ENCODE results near the gene TMEM117.
A peak's percentile ranks its signal among the peaks of the same experiment; 100 is the strongest.
"Not testable (repeated sequence)": the region's sequence is repeated elsewhere in the genome, so short reads cannot be mapped to it uniquely, and the experiment has no call there.

The TMEM117 gene

DNA sequence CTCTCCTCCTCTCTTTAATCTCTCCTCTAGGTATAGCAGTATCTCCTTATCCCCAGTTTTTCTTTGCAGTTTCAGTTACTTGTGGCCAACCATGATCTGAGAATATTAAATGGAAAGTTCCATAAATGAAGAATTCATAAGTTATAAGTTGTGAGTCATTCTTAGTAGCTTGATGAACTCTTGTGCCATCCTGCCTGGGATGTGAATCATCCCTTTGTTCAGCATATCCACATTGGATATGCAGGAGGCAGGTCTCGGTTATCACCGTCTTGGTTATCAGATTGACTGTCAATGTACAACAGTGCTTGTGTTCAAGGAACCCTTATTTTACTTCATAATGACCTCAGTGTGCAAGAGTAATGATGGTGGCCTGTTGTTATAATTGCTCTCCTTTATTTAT is 134.0 kb downstream of the TMEM117 start:
- no peak for DNase-seq

DNA sequence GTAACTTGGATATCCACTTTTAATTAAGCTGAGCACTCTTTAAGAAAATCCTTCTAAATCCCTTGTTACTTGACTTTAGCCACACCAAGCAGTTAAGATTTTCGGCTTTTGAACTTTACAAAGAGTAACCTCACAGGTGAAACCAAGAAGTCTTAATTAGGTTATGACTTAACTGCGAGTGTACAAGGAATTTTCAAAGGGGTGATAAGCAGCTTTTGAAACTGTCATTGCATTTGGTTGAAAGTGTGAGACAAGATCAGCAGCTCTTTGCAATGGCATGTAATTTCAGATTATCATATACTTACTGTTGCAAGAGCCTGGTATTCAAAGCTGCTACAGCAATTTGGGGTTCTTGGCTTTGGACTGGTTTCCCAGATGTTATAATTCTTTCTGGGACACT is 137.5 kb downstream of the TMEM117 start:
- DNase-seq, result no peak

DNA sequence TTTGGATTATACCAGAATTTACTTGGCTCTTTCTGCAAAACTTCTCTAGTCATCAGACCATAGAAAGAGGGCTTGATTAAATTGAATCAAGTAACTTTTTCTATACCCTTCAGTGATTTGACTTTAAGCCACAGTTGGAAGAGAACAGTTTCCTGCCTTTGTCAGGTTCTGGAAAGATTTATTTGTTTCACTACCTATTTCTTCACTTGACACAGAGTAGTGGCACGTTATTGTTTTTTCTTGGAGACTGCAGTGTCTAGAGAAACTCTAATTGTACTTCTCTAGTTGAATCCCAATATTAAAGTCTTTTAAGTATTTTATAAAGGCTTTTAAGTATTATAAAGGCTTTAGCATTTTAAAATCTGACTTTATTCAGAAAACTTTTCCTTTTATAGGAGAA is 138.1 kb downstream of the TMEM117 start:
- no peak for DNase-seq

DNA sequence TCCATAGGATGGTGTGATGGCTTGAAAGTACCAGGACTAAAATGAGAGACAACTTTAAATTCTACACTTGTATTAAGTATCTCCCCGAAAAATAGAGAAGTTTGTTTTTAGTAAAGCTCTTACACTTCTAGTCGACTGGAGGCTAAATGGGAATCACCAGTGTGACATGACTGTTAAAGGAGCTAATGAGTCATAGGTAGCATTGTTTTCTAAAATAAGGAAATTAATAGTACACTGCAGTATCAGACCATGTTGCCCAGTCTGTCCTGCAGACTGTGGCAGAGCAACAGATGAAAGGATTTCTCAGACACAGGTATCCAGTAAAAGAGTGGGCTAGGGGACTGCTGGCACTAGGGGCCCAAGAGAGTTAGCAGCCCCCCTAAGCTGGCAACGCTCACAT is 140.1 kb downstream of the TMEM117 start:
- no peak for DNase-seq

DNA sequence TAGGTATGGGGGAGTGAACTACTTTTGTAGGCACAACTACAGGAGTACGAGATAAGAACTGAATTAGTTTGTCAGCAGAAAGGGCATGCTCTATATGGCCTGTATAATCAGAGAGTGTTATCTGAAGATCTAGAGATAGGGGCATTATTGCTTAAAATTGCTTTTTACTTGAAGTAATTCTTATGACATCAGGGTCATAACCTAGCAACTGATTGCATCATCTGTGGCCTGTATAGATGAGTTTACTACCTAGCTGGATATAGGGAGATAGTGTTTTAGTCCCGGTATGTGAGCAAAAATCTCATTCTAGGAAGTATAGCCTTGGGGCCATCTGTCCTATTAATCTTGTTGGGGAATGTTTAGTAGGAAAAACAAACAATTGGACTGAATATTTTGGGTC is 142.7 kb downstream of the TMEM117 start:
- no peak for DNase-seq

DNA sequence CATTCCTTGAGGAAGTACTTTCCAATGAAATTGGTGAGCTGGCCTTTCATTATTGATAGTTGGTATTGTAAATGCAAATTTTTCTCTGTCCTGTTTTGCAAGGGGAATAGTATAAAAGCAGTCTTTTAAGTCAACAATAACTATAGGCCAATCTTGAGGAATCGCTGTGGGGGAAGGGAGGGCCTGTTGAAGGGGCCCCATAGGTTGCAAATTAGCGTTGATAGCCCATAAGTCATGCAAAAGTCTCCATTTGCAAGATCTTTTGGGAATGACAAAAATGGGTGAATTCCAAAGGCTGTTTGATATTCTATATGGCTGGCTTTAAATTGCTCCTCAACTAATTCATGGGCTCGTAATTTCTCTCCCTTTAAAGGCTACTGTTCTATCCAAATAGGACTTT is 143.6 kb downstream of the TMEM117 start:
- no peak for DNase-seq

DNA sequence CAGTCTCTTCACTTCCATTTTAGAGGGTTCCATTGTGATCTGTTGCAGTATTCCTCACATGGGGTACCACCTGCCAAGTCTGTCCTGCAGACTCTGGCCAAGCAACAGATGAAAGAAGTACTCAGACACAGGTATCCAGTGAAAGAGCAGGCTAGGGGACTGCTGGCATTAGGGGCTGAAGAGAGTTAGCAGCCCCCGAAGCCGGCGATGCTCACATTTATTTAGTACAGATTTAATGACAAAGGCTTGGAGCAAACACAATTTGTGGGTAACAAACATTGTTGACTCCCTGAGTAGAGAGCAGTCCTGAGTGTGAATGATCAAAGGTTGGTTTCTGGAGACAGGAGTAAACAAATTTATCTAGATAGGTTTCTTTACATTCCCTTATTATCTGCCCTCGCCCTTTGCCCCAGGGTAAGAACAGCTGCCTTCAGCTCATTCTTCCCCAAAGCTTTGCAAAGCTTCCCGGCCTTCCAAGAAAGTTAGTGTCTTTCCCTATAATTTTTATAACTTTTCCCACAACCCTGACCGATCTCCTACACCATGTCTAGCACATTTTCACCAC is 144.8 kb downstream of the TMEM117 start:
- DNase-seq, result no peak

DNA sequence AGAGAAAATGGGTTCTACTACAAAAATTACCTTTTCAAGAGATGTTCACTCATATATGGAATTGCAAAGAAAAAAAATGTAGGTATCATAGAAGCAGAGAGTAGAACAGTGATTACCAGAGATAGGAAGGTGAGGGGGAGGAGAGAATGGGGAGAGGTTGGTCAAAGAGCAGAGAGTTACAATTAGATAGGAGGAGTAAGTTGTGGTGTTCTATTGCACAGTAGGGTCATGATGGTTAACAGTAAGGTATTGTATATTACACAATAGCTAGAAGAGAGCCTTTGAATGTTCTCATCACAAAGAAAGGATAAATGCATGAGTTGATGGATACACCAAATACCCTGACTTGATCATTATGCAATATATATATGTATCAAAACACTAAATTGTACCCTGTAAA is 145.8 kb downstream of the TMEM117 start:
- DNase-seq, result no peak

DNA sequence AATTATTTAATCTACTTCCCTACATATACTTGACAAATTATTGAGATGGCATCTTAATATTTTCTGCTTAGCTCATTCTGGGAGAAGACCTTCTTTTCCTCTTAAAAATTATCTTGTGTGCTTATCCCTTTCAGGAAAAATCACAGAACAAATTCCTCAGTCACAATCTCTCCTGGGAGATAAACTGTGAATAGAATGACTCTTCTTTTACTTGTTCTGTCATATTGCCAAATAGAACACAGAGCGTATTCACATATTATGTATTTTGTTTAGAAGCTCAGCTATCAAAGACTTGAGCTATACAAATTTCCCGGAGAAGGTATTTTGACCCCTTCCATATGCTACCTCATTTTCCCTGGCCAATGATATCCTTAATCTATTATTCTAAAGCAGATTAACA is 146.7 kb downstream of the TMEM117 start:
- no peak for DNase-seq

DNA sequence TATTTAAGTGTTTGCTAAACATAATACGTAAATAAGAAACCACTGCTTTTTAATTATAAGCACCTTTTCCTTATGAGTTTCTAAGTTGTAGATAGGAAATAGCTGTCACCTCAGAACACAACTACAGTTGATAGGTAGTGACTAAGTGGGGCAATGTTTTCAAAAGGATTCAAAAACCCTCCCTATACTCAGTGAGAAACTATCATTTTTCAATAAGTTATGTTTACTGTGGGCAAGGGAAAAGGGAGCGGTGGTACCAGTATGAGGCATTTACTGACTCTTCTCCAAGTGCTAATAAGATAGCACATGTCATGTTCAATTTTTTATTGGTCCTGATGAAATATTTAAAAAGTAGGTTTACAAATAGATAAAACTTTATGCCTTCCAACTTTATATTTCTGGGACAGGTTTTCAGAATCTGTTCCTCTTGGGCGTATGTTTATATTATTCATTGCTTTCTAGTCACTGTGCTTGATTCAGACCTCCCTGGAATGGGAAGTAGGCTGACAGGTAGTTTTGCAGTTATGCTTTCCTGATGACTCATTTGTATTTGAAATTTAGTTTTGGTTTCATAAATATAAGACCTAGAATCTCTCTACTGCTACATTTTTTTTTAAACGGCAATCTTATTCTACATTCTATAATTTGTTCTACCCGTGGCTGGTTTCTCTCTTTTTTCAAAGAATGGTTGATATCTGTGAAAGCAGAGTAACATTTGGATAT is 153.1 kb downstream of the TMEM117 start:
- no peak for DNase-seq

DNA sequence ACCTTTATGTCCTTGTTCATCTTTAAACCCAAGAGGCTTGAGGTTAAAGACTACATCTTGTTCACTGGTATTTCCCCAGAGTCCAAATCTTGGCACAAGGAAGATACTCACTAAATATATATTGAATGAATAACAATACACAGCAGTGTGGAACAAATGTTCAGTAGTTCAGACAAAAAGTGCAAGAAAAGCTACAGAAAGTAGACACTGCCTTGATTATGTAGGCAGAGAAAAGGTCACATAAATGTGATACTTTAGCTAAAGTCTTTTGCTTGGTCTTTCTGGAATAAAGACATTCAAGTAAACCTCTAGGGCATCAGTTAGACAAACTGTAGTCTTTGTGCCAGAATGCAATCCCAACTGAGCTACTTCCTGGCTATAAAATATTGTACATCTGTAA is 157.0 kb downstream of the TMEM117 start:
- DNase-seq, result no peak

DNA sequence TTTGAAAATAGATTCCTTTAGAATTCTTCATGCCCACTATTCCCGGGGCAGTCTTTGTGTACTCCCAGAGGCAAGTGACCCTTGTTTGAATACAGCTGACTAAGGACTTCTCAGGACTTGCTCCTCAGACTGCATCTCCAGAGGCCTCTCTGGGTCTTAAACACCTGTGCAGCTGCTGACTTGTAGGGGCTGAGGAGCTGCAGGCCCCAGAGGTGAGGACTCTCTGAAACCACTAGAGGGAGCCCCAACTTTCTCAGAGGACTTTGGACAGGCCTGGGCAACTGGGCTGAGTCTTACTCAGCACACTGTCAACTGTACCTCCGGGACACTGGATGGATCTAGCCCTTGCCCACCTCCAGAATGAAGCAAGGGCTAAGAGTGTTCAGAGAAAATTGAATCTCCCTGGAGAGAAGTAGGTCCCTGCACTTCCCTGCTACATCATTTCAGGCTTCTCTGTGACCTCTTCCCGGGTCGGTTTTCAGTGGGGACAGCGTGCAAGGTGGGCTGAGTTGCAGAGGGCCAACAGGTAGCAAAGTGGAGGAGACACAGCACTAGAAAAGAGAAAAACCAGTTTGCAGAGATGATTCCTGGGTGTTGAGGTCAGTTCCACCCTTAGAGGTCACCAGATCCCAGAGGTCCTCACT is 164.6 kb downstream of the TMEM117 start:
- peak; percentile 89 for DNase-seq

DNA sequence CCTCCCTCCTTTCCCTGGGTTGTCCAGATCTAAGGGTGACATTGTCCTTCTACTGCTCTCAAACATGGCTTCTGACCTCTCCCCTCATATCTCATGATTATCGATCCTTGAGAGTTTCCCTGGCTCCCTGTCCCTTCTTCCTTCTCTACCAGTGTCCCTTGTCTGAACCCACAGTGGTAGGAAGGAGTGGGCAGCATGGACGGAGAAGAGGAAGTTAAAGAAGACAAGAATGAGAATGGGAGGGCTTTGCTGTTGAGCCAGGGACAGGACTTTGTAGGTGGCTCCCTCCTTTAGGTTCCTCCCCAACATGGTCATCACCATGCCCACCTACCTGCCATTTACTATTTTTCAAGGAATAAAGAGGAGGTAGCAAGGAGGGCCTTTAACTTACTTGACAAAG is 166.7 kb downstream of the TMEM117 start:
- DNase-seq, result no peak

DNA sequence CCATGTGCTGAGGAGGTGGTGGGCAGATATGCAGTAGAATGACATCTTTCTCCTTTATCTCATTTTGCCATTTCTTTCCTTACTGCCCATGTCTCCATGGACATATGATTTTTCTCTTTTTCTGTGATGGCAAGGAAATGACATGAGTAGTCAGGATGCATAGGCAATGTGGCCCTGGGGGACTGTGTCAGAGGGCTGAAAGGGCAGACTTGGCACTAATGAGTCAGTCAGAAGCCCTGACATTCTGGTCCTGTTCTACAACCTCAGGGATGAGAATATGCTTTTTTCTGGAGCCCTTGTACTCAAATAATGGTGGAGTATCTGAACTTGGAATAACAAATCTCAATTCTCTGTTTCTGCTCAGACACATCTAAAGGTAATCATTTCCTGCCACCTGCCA is 167.8 kb downstream of the TMEM117 start:
- DNase-seq, result no peak

DNA sequence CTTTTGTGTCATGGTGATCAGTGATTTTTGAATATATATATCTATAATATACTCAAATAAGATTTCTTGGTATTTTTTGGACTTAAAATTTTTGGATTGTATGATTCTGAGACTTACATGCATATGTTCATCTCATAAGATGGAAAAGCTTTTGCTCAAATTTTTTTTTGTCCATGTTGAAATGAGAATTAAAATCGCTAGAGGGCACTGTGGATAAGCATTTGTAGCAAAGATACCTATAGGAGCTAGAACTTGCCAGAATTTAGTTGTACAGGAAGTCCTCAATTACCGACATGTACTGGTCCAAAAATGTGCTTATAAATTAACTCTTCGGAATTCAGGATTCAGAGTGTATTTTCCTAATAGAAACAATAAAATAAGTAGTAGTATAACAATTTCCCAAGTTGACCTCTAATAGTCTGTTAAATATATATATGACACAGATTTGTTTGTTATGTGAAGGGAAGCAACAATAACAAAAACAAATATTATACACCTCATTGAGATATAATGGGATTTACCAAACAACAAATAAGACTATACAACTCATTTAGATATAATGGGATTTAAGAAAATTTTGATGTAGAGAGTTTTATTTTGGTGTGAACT is 179.6 kb downstream of the TMEM117 start:
- DNase-seq, result no peak

DNA sequence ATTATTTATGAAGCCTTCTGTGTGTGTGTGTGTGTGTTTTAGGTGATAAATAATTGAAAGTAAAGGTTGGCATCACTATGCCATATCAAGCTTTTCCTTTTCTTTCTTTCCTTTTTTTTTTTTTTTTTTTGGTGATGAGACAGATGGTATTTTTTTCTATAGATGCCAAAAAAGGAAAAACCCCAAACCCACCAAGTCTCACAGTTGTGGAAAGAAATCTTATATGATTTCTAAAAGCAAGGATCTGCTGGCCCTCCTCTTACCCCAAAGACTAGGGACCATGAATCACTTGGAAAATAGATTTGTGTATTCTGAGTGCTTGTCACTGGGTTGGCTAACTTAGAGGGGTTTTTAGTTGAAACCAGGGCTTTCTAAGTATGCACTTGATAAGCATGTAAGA is 181.3 kb downstream of the TMEM117 start:
- DNase-seq, result no peak

DNA sequence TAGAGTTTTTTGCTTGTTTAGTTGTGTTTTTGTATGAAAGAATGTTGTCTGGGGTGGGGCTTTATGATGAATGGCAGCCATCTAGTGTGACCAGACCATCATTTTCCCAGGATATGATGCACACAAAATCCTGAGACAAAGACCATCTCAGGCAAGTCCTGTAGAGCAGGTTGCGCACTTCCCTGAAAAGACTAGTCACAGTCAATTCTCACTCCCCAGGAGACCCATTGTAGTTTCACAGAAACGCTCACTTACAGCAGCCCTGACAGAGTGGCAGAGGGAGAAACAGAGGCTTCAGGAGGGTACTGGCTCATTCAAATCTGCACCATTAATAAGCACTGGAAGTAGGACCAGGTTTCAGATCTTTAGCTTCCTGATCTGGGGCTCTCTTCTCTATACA is 183.2 kb downstream of the TMEM117 start:
- no peak for DNase-seq

DNA sequence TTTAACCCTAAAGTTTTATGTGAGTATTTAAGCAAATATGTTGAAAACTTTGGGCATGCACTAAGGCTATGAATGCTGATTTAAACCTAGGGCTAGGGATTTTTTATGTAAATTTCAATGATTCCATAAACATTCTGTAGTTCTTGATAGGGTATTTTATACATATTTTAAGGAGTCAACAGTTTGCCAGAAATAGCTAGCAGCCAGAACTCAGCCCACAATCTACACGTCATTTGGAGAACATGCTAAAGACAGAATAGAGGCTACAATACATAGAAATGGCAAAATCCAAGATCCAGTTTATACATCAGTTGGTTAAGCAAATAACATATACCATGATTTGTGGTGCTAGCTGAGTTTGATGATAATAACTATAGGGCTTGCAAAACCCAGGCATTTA is 184.7 kb downstream of the TMEM117 start:
- no peak for DNase-seq

DNA sequence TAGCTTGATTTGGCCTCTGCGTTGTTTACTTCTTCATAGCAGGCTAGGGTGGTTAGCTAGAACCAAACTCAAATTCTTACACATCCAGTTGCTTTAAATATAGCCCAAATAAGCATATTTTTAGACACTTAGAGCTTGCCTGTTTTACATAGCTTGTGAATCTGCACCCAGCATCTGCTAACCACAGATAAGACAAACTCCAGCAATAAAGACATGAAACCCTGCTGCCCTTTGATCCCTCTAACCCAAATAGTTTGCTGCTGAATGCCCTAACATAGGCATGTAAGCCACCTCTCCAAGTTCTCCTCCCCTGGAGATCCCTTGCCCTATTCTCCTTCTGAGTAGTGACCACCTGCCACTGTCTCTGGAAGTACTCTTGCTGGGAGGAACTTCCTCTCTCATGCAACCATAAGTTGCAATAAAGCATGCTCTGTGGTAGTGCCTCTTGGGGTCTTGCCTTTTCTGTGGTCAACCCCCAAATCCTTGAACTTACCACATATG is 185.6 kb downstream of the TMEM117 start:
- DNase-seq, result no peak

DNA sequence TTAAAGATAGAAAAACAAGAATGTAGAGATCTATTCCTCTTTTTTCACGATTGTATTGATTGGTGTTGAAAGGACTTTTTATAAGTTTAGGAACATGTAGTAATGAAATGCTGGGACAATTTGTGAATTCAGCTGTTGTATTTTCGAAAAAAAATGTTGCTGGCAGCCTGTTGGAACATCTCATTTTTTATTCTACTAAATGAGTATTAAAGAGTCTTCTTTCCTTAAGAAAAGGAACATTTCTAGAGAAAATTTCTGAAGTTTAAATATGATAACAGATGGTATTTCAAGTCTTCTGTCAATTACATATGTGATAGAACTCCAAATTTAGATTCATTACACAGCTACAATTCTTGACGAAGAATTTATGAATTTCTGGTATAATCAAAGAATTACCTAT is 189.6 kb downstream of the TMEM117 start:
- DNase-seq, result no peak

DNA sequence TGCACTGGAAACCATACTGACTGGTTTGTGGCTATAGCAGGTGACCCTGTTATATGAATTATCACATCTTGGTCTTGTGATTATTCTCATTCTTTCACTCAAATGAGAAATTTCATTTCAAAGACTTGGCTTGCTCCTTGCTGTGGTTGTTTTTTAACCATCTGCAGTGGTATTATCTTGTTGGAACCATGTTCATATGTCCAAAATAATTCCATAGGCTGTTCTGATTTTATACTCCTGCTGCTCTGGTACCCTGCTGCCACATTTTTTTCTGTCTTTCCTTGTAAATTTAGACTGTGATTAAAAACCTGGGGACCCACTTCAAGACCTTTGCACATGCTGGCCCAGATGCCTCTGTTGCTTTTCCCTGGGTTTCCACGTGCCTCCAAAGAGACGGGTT is 190.2 kb downstream of the TMEM117 start:
- no peak for DNase-seq

DNA sequence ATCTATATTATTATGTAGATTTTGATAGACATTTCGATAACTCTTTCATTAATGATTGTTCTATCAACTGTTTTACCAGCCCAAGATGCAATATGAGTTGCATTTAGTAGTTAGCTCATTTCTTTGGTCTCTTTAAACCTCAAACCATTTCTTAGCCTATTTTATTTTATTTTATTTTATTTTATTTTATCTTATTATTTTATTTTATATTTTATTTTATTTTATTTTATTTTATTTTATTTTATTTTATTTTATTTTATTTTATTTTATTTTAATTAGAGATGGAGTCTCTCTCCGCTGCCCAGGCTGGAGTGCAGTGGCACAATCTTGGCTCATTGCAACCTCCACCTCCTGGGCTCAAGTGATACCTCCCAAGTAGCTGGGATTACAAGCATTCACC is 191.0 kb downstream of the TMEM117 start:
- not testable (repeated sequence) for DNase-seq

DNA sequence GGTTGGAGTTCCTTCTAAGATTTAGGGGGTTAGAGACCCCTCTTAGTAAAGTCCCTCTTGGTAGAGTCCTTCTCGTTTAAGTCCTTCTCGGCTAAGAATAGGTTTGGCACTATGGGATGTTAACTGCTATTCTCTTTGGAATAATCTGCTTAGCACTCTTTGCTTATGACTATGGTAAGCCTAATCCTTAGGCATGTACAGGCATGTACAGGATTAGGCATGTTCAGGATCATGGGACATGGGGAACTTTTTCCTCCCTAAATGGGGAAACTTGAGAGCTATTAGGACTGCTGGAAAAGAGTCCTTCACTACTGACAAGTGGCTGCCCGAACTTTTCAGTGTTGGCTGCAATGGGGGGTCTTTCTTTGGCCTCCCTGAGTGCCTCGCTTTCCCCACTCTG is 193.3 kb downstream of the TMEM117 start:
- no peak for DNase-seq
